ENCODE measurements around the gene TMEM95.
"Not testable (repeated sequence)": the region's sequence is repeated elsewhere in the genome, so short reads cannot be mapped to it uniquely, and the experiment has no call there.

The TMEM95 gene

DNA sequence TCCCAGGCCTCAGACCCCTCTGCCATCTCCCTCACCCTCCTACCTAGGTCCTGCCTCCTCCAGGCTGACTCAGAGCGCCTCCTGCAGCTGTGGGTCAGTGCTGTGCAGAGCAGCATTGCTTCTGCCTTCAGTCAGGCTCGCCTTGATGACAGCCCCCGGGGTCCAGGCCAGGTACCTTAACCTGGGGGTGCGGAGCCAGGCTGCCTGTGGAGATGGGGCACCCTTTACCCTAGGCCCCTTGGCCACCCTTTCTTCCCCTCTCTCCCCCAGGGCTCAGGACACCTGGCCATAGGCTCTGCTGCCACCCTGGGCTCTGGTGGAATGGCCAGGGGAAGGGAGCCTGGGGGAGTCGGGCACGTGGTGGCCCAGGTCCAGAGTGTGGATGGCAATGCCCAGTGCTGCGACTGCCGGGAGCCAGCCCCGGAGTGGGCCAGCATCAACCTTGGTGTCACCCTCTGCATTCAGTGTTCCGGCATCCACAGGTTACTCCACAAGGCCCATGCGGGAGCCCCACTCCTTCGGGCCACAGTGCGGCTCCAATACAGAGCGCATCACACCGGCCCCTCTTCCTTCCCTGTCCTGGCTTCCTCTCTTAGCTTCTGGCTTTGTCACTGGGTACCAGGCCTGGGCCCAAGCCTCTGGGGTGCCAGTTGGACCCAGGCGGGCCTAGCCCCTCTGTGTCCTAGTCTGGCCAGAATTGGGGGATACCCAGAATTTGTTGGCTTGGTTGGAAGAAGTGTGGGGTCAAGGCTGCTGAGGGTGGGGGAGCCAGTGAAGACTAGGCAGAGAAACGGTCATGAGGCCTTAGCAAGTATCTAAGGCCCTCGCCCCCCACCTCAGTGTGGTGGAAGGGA, 8.0 kb upstream of the TMEM95 start:
- in situ Hi-C loops (cut with MboI; ENCODE audit: low sequenced_read_pairs), result no loop called here

DNA sequence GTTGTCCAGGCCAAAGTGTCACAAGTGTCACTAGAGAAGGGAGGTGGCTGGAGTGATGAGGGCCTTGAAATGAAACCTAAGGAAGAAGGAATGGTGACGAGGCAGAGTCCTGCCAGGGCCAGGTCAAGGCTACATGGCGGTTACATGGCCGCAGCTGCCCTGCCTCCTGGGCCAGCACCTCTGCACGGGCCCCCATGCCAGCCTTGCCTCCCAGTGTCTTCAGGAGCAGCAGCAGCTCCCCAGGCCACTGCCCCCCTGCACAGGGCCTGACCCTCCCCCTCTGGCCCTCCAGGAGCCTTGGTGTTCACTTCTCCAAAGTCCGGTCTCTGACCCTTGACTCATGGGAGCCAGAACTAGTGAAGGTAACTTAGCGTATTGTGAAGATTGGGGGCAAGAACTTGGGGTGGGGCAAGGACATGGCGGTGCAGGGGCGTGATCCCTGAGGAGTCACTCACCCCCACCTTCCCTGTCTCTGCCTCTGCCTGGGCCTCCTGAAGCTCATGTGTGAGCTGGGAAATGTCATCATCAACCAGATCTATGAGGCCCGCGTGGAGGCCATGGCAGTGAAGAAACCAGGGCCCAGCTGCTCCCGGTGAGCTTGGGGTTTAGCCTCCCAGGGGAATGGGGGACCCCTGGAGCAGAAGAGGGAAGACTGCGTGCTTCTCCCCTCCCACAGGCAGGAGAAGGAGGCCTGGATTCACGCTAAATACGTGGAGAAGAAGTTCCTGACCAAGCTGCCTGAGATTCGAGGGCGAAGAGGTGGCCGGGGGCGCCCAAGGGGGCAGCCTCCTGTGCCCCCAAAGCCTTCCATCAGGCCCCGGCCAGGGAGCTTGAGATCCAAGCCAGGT, 7.1 kb upstream of the TMEM95 start:
- in situ Hi-C loops (cut with MboI; ENCODE audit: low sequenced_read_pairs), result no loop called here

DNA sequence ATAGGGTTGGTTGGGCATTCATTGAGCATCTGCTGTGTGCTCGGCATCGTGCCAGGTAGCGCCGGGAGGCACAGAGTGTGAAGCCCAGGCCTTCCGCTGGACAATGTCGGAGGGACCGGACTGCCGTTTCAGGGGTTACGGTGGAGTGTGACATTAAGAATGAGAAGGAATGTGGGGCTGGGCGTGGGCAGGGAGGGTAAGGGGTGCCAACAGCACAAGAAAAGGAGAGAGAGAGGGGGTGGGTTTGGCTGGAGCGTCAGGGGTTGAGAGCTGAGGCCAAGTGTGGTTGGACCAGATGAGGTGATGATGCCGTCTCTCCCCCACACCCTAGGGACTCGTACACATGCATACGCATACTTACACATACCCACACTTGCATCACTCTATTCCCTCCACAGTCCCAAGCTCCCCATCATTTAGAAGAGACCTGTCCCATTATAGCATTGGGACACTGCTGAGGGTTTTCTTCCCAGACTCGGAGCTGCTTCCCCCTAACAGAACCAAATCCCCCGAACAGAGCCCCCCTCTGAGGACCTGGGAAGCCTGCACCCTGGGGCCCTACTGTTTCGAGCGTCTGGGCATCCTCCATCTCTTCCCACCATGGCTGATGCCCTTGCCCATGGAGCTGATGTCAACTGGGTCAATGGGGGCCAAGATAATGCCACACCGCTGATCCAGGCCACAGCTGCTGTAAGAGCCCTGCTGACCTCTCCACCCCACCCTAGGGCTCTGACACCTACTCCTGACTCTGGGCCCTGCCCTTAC, 6.3 kb upstream of the TMEM95 start:
- in situ Hi-C loops (cut with MboI; ENCODE audit: low sequenced_read_pairs), result no loop called here

DNA sequence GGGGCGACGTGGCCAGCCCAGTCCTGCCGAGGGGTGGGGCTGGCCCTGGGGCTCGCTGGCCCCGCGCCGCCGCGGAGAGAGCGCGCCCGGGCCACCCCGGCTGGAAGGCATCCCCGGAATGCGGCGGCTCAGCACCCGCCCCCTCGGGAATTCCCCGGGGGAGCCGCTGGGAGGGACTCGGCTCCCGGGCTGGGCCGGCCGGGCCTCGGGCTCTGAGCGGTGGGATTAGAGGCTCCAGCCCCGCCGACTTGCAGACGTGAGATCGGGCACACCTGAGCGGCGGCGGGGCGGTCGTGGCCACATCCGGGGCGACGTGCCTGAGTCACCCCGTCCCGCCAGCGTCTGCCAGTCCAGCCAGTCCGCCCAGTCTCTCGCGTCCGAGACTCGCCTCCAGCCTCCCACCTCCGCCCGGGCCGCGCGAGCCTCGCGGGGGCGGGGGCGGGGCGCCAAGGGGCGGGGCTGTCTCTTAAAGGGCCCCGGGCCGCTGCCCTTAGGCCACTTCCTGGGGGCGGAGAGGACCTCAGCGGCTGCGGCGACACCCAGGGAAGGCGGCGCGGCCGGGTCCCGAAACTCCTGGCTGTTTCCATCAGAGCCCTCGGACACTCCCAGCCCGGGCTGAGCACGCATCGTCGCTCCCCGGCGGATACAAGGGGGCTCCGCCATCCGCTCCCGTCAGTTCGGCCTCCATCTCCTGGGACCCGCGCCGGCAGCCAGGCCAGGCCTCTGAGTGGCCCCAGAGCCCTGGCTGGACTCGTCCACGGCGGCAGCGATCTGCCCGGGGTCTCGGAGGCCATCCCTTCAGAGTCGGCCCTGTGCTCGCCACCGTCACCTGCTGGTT, 3.1 kb upstream of the TMEM95 start, which contains the start of gene KCTD11:
Gene KCTD11 (plus strand): TSS at position 498 of the 838 bp plus-strand sequence.
- in situ Hi-C loops (cut with MboI; ENCODE audit: low sequenced_read_pairs), result no loop called here

DNA sequence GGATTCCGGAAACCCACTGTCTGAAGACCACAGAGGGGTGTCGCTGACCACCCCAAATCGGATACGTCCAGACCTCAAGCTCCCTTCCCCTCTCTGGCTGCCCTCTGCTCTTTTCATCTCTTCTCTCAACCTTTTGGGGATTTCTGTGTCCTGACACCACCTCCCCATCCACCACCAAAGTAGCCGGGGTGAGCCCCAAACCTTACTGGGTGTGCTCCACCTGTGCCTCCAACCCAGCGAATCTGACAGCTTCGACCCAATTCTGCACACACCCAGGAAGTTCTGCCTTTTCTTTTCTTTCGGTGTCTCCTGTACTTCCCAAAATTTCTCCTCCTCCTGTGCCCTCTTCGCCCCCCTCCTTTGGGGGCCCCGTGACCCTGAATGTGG, 2.5 kb upstream of the TMEM95 start:
- in situ Hi-C loops (cut with MboI; ENCODE audit: low sequenced_read_pairs), result no loop called here

DNA sequence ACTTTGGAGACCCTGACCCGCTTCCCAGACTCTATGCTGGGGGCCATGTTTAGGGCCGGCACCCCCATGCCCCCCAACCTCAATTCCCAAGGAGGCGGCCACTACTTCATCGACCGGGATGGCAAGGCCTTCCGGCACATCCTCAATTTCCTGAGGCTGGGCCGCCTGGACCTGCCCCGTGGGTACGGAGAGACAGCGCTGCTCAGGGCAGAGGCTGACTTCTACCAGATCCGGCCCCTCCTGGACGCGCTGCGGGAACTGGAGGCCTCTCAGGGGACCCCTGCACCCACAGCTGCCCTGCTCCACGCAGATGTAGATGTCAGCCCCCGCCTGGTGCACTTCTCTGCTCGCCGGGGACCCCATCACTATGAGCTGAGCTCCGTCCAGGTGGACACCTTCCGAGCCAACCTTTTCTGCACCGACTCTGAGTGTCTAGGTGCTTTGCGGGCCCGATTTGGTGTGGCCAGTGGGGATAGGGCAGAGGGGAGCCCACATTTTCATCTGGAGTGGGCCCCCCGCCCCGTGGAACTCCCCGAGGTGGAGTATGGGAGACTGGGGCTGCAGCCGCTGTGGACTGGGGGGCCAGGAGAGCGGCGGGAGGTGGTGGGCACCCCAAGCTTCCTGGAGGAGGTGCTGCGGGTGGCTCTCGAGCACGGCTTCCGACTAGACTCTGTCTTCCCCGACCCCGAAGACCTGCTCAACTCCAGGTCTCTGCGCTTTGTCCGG, 1.9 kb upstream of the TMEM95 start:
- in situ Hi-C loops (cut with MboI; ENCODE audit: low sequenced_read_pairs), result no loop called here

DNA sequence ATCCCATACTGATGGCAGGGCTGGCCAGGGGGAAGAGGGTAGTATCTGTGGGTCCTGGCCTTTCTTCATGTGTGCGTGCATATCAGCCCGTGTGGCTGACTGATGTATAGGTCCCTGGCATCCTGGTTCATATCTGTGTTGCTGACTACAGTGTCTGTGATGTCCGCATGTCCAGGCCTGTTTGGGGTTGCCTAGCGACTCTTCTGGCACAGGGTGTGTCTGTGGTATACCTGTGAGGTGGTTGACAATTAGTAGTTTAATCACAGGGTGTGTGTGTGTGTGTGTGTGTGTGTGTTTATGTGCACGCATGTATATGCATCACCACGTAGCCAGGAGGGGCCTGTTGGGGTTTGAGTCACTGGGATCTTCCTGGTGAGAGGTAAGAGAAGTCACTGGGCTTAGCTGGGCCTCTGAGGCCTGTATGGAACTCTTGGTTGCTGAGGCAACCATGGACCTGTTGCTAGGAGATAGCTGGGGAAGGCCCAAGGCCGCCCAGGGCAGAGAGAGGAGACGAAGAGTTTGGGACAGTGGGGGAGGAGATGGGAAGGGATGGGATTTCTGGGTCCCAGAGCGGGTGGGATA, 603 bp upstream of the TMEM95 start:
- in situ Hi-C loops (cut with MboI; ENCODE audit: low sequenced_read_pairs), result no loop called here

DNA sequence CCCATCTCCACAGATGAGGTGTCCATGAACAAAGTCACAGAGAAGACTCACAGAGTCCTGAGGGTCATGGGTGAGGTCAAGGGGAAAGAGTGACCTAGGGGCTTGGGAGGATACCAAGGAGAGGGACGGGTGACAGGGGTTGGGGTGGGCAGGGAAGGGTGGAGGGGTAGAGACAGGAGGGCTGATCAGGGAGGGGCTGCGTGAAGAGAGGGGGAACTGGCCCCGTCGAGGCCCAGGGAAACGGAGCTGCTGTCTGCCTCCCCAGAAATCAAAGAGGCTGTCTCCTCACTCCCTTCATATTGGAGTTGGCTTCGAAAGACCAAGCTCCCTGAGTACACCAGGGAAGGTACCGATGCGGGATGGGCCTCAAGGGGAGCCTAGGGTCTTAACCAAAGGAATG, 617 bp downstream of the TMEM95 start:
- in situ Hi-C loops (cut with MboI; ENCODE audit: low sequenced_read_pairs), result no loop called here

DNA sequence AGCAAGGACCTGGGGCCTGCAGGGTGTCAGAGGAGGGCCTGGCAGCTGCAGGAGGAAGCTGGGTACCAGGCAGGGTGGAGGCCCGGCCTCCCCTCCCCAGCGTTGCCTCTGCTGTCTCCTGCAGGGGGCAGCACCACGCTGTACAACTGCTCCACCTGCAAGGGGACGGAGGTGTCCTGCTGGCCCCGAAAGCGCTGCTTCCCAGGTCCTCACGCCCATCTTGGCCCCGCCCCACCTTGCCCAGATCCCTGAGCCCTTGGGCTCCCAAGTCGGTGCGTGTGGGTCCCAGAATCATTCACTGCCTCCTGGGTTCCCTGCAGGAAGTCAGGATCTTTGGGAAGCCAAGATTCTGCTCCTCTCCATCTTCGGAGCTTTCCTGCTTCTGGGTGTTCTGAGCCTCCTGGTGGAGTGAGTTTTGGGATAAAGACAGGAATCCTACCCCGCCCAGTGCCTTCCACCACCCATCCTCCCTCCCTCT, 1.2 kb downstream of the TMEM95 start:
- in situ Hi-C loops (cut with MboI; ENCODE audit: low sequenced_read_pairs), result no loop called here

DNA sequence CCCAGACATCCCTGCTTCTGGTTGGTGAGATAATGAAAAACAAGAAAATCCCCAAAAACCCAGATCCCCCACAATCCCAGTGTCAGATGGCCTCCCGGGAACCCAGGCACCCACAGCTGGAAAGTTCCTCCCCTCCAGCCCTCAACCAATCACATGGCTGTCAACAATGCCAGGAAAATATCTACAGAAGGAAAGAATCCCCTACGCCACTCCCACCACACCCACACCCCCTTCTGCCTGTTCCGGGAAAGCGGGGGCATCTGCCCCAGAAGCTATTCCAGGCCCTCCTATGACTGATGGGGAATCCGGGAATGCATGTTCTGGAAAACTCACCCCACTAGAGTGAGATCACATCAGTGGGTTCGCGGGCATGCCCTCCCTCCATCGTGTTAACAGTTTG, 1.8 kb downstream of the TMEM95 start:
- in situ Hi-C loops (cut with MboI; ENCODE audit: low sequenced_read_pairs), result no loop called here

DNA sequence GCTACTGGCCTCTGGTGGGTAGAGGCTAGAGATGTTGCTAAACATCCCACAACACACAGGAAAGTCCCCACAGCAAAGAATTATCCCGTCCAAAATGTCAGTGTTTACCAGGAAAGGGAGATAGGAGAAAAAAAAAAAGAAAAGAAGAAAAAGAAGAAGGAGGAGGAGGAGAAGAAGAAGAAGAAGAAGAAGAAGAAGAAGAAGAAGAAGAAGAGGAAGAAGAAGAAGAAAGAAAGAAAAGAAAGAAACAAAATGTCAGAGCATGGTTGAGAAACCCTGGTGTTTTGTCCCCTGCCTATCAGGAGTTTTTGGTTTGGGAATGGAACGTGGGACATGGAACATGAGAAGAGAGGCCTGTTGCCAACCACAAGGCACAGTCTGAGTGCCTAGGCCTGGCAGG, 2.4 kb downstream of the TMEM95 start:
- in situ Hi-C loops (cut with MboI; ENCODE audit: low sequenced_read_pairs), result no loop called here

DNA sequence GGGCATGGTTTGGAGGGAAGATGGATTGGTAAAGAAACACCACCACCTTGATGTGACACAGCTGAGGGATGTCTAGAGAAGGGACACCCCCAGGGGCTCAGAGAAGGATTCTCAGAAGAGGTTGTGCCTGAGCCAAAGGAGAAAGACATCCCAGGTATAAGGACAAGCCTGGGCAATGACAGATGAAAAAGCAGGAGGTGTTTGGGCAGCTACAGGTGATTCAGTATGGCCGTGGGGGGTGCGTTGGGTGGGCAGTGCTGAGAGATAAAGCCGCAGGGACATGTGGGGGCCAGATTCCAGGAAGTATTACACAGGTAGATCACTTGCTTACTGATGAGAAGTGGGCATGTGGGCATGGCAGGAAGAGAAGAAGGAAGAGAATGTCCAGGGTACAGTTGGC, 7.0 kb downstream of the TMEM95 start:
- in situ Hi-C loops (cut with MboI; ENCODE audit: low sequenced_read_pairs), result no loop called here

DNA sequence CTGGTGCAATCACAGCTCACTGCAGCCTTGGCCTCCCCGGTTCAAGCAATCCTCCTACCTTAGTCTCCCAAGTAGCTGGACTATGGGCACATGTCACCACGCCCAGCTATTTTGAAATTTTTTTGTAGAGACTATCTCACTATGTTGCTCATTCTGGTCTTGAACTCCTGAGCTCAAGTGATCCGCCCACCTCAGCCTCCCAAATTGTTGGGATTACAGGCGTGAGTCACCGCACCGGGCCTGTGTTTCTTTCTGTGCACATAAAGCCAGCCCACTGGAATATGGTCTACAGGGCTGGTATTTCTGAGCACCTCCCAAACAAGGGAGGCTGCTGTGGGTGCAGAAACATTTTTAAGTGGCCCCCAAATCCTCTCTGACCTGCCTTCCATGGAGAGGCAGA, 8.4 kb downstream of the TMEM95 start:
- in situ Hi-C loops (cut with MboI; ENCODE audit: low sequenced_read_pairs), result no loop called here

DNA sequence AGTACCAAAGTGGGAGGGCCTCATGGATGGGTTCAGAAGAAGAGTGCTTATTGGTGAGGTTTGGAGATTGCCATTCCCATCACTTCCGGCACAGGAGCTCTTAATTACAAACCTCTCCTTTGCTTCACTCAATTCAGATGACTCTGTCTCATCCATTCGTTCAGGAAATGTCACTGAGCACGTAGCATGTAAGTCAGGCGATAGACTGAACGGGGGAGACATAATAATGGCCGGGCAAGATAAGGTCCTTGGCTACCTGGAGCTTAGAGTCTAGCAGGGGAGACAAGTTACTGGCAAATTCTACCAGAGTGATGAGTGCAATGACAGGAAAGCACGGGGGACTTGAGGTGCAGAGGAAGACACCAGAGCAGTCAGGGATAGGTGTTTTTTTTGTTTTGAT, 11.0 kb downstream of the TMEM95 start:
- in situ Hi-C loops (cut with MboI; ENCODE audit: low sequenced_read_pairs), result not testable (repeated sequence)

DNA sequence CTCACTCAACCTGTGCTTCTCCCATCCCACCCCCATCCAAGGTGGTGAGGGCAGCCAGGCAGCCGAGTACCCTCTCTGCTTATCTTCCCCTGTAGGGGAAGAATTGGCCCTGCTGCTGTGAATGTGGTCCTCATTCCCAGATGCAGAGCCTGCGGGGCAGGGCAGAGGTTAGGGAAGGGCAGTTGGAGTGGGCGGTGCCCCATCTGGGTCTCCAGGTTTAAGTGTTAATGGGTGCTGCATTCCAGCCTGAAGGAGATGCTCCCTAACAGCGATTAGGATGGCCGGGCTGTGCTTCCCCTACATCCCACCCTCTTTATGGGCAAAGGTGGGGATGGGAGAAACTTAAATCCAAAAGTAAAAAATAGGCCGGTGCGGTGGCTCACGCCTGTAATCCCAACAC, 12.1 kb downstream of the TMEM95 start:
- in situ Hi-C loops (cut with MboI; ENCODE audit: low sequenced_read_pairs), result no loop called here

DNA sequence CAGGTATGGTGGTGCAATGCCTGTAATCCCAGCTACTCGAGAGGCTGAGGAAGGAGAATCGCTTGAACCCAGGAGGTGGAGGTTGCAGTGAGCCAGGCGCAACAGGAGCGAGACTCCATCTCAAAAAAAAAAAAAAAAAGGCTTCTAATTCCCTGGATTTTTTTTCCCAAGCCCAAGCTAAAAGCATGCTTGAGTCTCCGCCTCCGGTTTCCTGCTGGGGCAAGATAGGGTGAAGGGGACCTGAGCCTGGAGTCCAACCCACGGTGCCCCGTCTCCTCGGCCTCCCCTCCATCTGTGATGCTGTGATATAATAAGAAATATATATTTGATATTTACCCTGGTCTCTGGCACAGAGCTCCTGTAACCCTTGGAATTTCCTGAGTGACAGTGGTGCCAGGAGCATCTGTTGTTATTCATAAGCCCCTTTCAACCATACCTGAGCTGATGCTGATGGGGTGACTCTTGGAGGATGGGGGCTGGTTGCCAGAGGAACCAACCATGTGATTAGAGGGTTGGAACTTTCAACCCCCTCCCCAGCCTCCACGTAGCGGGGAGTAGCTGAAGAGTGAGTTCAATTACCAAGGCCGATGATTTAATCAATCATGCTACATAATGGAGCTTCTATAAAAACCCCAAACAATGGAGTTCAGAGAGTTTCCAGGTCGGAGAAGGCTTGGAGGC, 13.1 kb downstream of the TMEM95 start:
- in situ Hi-C loops (cut with MboI; ENCODE audit: low sequenced_read_pairs), result no loop called here

DNA sequence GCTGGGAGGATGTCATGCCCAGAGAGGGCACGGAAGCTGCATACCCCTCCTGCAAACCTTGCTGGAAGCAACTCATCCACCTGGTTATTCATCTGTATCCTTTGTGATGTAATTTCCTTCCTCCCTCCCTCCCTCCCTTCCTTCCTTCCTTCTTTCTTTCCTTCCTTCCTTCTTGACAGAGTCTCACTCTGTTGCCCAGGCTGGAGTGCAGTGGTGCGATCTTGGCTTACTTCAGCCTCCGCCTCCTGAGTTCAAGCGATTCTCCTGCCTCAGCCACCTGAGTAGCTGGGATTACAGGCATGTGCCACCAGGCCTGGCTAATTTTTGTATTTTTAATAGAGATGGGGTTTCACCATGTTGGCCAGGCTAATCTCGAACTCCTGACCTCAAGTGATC, 13.6 kb downstream of the TMEM95 start:
- in situ Hi-C loops (cut with MboI; ENCODE audit: low sequenced_read_pairs), result not testable (repeated sequence)

DNA sequence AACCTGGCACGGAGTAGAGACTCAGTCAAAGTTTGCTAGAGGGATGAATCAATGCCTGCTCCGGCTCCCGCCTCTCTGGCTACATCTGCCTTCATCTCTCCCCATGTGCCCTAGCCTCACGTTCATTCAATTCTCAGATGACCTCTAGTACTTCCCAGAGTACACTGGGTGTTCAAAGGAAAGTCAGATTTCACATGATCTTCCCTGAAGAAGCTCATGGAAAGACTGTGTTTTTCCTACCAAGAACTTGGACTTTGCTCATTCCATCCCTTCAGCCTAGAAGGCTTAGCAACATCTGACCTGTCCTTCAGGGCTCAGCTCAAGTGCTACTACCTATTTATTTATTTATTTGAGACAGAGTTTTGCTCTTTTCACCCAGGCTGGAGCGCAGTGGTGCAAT, 14.9 kb downstream of the TMEM95 start:
- in situ Hi-C loops (cut with MboI; ENCODE audit: low sequenced_read_pairs), result no loop called here

DNA sequence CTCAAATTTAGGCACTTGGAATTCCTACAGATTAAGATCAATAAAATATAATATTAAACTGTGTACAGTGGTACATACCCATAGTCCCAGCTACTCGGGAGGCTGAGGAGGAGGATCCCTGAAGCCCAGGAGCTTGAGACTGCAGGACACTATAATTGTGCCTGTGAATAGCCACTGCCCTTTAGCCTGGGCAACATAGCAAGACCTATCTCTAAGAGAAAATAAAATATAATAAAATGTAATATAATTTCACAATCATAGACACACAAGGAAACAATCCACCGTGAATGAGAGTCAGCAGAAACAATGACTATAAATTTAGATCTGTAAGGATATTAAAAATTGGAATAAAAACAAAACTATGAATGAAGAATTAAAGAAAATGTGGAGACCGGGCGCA, 15.9 kb downstream of the TMEM95 start:
- in situ Hi-C loops (cut with MboI; ENCODE audit: low sequenced_read_pairs), result no loop called here
